Parietal lobe (tissue), 2 donors: ENCODE results near the gene SMIM14. TPM values are rescaled to one million over a fixed set of nuclear protein-coding genes. Genes with fewer than 3 reads are reported as not detected.

ENCODE experiments used
- small RNA-seq: library from RNA; depleted of rRNA; stranded (forward); fragments of <200 nt; gene quantifications from one replicate; pipeline ENCODE3, GENCODE V24; 2014; ENCODE audit warnings: low replicate concordance
- total RNA-seq: library from RNA; depleted of rRNA; stranded (reverse); fragments of >200 nt; gene quantifications from one replicate; pipeline ENCODE4 v1.2.3, GENCODE V29; 2014

Gene SMIM14
- 37.9 TPM for total RNA-seq

DNA sequence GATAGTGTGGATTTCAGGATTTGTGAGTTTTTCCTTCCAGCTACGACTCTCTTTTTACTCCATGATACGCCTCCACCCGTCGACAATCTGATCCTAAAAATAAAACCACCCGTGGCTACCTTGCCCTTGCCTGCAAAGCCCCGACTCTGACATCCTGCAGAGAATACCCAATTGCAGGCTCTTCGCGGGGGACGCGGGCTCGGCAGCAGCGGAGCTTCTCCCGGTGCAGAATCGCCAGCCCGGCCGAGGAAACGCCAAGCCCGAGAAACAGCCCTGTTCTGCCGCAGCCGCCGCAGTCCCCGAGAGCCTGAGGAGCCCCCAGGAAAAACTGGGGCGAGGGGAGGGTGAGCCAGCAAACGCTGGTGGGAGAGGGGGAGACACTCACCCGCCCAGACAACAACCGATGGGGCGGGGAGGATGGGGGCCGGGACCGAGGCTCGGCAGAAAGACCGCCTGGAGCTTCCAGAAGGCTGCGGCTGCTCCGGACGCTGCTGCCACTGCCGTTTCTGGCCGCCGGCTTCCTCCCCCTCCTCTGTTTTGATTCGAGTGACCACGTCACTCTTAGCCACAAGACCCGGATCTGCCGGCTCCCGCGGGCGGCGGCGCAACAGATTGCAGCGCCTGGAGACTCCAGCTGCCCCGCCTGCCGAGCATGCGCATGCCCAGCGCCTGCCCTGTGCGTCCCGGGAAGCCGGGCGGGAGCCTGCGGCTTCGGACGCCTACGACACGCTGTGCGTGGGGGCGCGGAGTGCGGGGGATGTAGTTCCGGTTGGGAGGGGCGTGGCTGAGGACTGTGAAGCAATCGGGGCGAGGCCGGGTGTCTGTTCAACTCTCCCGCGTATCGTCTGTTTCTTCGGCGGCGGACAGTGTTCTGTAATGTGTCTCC, at the start of gene SMIM14:
SMIM14 (minus strand) TSS at position 512 of the 886 bp plus-strand sequence. CDS start 33,720 bp downstream, outside the sequence.

GRCh38 chr4:39527296-39528060, 111.2 kb downstream of the SMIM14 start, which contains the start of gene UGDH:
Gene UGDH (minus strand): TSS chr4:39527439. CDS start chr4:39521512, 5,927 bp downstream.

Small RNAs within 50 kb of the gene (small RNA-seq; reads per million reads assigned to genes)
- not detected for gene RNU7-11P

Other genes with a start within 250 kb of the SMIM14 start
- not detected for gene KLB, start 231.9 kb downstream of the SMIM14 start, total RNA-seq
- gene RPL9, start 179.9 kb downstream of the SMIM14 start, total RNA-seq = 1,753 TPM
- 19.7 TPM for gene LIAS, start 179.8 kb downstream of the SMIM14 start, total RNA-seq
- gene UGDH, start 111.4 kb downstream of the SMIM14 start, total RNA-seq = 21.6 TPM
- 75.1 TPM for gene UBE2K, start 59.3 kb upstream of the SMIM14 start, total RNA-seq